Dedifferentiated amniotic fluid mesenchymal stem cell (primary cell): Measurements from ENCODE around the gene C10orf90.

Source experiments
- DNase-seq: peaks from one replicate; pipeline ENCODE4 v3.0.0-alpha.2; 2016; ENCODE audit errors: extremely low spot score

The C10orf90 gene

DNA sequence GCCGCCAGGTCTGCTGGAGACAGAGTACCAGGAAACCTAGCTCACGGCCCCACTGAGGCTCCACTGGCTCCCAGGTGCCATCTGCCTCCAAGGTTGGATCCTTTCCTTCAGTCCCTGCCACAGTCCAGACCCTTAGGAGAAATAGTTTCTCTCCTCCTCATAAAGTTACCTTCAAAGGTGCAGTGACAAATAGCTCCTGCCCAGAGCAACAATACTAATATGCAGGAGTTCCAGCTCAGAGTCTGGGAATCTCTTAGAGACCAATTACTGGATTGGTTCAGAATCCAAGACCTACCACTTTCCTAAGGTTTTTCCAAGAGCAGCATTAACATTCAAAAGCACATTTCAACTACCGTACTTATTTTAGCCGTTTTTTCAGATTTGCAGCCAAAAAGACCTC lies 241.2 kb downstream of the C10orf90 start:
- no peak for DNase-seq

DNA sequence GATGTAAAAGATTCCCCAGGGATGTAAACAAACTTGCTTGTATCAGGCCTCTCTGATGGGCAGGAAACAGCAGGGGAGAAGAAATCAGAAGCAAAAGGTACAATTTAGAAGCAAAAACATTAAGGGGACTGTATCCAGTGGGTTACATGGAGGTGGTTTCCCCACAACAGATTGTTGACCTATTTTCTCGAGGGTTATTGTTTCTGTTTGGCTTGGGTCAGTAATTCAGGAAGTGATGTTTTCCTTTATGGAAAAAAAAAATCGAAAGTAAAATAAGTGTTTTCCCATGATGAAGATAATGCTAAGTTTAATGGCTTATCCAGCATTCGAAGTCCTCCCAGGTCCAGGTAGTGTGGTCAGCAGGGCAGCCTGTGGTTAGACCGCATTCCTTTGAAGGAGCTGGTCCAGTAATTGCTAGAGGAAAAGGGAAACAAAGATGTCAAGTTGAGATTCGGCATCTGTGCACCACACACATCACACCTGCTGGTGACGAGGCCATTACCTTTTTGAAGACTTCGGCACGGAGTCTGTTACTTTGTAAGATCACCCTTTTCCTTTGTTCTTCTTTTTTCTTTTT lies 244.9 kb downstream of the C10orf90 start:
- DNase-seq = no peak

DNA sequence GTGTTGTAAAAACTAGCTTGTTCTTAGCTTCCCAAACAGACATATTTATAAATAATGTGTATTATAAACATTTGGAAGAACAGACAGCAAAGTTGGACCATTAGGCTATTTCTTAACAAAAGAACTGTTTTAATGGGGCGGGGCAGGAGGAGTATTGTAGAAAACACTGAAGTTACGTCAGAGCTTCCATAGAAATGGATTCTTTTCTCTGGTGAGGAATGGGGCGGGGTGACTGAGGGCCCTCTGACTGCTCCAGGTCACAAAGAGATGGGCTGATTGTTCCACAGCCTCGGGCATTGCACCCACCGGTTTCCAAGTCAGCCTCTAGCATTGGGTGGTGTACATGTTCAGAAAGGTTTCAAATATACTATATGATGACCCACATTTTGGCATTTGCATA lies 245.5 kb downstream of the C10orf90 start:
- no peak for DNase-seq

DNA sequence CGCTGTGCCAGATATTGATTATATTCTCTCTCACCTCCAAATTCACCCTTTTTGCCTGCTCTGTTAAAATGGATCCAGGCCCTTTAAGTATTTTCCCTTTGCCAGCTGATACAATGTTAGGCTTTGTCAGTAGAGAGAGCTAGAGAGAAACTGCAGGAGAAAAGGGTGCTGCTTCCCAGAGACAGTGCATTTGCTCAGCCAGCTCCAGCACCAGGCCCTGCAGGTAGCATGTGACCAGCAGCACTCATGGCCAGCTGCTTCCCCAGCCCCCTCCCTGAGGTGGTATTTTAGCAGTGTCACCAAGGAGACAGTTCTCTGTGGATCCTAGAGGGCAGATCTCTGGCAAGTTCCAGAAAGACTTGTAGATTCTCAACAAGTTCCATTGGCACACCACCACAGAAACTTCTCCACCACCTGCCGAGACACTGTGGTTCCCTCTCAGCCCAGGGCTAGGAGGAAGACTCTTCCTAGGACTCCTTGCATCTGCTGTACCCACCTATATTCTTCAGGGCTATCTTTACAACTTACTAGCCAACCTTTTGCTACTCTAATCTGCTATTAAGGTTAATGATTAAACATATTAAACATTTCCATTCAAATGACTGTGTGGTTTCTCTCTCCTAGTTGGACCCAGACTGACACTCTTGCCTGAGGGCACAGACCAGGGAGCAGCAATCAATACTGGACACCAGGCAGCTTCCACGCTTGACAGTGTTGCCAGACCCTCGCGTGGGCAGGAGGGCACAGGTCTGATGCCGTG lies 246.6 kb downstream of the C10orf90 start:
- no peak for DNase-seq

DNA sequence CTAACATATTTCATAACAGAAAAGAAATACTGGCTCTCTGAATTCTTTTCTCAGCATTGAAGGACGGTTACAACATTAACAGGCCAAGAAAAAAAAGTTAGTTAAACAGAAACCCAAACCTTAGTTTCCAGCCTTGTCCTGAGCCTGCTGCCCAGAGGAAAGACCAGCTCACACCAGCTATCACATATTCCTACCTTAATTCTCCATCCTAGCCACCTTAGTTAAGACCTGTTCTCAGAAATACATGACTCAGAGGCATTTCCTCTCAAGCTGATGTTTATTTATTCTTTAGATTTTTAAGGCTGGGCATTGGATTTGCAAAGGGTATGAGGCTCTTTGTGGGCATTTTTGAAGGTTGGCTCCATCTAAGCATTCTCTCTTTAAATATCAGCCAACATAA lies 247.9 kb downstream of the C10orf90 start:
- DNase-seq = peak; percentile 46

DNA sequence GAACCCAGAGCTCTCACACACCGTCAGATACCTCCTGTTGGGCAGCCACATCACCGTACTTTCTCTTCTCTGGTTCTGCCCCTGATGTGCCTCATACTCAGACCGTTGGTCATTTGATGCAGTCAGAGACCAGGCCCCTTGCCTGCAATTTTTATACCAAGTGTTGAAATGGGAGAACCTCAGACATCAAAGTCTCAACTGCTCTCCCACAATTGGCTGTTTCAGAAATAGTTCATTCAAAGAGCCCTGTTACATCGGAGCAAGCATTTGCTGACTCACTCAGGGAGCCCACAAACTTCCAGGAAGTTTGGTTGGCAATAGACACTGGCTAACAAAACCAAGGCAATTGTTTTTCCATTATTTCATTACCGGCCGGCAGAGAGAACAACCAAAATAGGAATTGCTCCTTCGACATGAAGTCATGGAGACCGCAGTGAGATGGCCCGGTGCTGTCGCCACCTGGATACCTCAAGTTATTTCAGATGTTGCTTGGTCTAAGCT lies 248.7 kb downstream of the C10orf90 start:
- DNase-seq = peak; percentile 99

DNA sequence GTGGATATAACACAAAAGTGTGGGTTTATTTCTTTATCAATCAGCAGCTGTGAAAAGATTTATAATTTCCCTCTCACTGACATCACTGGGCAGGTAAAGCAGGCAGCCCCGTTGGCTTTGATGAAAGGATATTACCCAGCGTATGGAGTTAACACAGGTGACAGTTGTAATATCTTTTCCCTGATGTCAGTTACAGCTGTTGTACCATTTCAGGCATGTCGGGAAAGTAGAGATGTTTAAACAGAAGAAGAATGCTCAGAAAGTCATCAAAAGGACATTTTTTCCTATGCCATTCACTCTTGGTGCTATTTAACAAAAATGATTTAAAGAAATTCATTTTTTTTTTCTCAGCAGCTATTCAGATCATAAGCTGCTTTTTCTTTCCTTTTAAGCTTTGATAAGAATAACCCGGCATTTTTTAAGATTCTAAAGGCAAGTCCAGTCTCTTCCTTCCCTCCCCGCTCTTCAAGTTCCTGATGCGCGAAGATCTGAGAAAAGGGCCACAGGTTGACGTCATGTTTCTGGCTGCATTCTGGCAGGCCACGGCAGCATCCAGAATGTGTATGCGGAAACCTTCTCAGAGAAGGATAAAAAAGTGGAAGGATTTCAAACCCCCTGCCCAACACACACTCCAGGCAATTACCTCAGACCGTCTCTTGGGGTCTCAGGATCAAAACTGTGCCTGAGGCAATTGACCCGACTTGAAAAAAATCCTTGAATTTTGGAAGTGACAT lies 249.8 kb downstream of the C10orf90 start:
- no peak for DNase-seq

DNA sequence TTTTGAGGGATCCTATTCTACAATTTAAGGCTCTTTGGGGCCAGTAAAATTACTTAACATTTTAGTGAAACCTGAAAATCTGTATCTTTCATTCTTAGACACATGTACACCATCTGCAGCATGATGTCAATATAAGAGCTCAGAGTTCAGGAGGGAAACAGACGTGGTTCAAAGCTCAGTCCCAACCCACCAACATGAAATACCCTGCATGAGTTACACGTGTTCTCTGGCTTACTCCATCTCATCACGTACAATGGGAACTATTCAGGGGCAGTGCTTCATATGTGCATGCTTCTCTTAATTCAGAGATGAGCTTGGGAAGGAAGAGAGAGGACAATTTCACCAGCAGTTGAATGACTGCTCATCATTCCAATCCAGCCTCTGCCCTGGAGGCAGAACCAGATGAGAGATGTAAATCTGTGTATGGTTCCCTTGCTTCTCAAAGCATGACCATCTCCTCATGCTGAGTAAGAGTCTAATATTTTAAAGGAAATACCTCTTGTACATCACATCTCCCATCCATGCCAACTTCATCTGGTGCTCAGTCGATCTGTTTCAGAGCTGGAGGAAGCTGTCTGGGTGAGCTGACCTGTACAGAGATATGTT lies 253.2 kb downstream of the C10orf90 start:
- no peak for DNase-seq

DNA sequence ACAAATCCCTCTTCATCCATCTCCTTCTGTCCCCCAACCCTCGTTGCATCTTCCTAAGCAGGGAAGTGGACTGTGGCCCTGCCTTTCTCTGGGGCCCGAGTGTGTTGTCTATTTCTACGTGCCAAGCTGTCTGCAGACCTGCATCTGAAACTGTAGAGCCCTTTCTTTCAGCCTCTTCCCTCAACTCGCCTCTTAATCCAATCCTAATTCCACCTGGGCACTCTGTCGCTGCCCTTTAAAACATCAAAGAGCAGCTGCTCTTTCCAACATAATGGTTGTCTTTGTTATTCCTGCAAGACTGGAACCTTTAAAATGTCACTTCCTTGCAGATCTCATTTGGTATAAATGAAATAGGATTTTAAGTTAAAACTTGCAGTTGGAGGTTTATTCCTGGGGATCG lies 260.7 kb downstream of the C10orf90 start:
- no peak for DNase-seq

DNA sequence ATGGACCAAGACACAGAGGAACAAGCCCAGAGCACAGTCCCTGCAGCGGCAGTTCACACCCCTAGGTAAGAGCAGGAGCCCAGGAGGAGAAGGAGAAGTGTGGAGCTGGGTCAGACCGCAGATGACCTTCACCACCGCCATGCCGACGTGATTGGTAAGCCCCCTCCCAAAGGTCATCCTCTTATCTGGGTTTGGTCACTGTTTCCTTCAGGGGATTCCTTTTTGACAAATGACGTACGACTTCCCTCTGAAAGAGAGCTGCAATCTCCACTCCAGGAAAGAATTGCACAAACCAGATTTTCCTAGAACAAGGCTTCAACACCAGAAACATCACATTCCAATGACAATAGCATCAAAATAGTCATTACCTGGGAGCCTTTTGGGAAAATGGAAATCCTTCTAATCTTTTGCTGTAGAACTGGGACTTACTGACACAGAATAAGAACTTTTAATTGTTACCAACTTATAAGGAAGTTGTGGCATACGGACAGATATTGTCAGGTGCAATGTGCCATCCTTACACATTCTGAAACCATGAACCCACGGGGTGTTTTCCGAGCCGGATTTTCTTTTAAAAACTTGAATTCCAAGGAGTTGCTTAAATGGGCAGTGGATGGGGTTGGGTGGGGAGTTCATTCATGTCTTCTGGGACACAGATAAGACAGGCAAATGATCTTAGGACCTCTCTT lies 261.4 kb downstream of the C10orf90 start:
- no peak for DNase-seq

DNA sequence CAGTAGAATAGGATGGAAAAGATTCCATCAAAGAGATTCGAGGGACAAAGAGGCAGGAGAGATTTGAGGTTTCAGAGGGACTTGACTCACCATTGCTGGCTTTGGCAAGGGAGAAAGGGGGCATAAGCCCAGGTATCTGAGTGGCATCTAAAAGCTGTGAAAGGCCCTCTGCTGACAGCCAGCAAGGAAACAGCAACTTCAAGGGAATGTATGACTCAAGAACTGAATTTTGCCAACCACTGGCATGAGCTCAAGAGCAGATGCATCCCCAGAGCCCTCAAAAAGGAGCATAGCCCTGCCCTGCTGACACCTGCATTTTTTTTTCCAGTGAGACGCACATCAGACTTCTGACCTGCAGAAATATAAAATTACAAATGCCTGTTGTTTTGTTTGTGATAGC lies 262.7 kb downstream of the C10orf90 start:
- DNase-seq = no peak

DNA sequence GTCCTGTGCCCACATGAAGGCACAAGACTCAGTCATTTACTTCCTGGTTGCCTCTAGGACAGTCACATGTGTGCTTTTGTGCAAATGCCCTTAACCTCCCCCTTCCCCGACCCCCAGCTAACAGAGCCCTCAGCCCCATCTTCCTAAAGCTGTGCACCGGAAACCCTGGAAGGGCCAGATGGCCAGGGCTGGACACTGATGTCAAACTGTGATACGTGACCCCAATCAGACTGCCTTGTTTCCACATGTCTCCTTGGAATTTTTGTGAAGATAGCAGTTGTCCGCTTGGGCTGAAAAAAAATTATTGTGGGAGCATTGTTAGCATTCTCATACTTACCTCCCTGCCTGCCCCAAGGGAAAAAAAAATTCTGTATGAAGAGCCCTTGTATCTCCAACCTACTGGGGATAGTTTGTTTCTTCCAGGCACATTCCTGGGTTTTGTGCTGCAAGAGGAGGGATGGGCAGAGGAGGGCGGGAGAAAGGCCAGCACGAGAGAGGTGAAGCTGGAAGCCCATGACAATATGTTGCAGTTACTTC lies 265.2 kb downstream of the C10orf90 start:
- DNase-seq = no peak

DNA sequence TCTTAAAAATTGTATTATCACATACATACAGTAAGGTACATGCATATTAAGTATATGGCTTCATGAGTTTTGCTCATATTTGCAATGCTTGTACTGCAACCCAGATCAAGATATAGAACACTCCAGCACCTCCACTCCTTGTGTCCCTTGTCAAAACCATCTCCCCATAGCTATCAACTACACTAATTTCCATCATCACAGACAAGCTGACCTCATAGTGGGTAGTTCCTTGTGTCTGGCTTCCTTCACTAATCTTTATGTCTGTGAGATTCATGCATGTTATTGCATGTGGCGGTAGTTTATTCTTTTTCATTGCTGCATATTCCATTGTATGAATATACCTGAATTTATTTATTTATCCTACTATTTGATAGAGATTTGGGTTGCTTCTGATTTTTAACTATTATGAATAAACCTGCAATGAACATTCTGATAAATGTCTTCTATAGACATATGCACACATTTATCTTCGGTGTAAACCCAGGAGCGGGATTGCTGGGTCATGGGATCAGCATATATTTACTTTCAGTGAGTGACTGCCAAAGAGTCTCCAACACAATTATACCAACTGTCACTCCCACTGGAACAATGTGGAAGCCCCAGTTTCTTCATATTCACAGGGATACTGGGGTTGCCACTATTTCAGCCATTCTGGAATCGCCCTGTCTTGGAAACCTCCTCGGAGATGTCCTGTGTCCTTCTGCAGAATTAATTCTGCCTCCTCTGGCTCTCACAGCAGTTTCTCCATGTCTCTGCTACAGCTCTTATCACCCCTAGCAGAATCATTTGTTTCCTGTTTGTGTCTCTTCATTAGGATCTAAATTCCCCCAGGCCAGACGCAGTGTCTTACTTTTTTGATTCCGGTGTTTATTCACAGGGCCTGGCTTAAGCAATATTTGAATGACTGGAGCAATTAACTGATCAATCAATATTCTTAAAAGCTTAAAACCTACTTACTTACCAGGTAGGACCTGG lies 267.5 kb downstream of the C10orf90 start:
- no peak for DNase-seq

DNA sequence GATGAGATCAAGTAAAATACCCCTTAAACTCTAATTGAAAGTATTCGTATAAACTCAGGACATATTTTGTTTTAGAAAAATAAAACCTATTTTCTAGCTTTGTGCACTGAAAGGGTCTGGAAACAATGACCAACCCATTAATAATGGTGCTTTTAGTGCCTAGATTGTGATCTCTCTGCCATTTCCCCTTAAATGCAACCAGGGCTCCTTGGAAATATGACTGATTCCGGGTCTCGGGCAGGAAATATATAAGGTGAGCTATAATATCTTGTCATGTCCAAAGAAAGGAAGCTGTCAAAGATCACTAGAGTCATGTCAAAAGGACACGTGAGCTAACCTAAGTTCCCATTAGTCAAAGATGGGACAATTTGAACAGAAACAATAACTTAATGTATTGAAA lies 269.9 kb downstream of the C10orf90 start:
- DNase-seq = no peak

DNA sequence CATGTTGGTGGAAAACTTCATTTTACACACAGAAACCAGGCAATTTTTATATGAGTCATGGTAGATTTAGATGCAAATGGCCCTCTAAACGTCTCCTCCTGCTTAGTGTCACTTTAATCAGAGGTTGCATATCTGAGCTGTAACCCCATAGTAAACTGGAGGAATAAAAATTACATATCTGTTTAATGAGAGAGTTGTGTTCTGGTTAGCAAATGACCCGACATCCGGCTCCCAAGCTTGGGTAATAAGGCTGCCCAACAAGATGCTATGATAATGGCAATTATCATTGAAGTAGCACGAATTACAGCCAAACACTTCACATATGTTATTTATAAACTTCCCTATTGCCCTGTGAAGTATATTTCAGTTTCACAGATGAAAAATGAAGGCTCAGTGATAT lies 271.6 kb downstream of the C10orf90 start:
- no peak for DNase-seq

DNA sequence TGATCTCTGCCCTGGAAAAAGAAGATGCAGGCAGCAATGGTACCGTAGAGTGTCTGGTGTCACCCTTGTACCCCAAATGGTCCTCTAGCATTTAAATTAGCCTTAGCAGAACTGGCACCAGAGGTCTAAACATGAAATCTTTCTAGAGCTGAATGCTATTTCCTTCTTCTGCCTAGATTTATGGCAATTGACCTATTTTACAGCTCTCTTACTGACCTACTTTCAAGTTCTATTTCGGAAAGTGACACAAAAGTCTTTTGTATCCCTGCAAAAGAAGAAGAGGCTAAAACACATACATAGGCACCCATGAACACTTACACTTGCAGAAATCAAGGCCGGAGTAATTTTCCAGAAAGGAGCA lies 272.1 kb downstream of the C10orf90 start:
- DNase-seq = no peak

DNA sequence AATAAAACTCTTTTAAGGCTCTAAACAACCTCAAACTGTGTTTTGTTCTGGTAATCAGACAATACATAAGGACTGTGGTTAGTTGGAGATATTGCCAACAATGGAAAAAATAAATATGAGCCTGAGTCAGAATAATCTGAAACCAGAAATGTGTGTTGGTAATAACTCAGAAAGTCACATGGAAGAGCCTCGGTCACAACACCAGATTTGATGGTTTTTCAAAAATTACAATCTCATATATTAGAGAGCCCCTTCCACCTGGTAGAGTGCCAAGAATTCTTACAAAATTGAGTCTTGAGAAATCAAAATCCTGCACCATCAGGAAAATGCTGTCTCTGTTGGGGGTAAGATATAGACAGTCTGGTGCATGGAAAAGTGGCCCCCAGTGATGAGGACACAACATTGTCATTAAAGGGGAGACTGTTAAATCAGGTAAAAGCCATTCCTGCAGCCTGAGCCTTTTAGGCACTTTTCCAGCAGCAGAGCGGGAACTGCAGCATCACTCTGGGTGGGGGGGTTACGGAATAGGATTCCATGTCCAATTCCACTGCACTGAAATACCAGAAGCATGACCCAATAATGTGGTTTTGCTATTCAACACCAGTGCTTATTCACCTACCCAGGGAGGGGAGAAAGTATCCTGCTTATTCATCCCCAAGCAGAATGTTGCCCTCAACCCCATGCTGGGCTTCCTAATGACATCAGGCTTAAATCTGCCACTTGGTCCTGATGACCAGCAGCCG lies 272.7 kb downstream of the C10orf90 start:
- peak; percentile 90 for DNase-seq

DNA sequence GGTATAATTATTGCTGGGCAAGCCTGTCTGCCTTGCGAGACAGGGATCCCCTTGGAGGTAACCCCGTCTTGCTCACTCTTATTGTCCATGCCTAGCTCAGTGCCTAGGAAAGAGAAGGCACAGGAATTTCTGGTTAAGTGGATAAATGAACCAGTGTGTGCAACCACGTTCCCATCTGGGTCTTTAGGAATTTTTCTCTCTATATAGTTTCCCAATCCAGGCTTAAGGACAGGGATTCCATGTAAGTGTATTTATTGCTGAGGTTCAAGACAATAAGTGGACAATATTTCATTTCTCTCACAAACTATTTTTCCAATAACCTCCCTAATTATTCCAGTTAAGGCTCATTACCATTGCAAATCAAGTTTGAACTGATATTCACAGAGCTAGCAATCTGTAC lies 273.3 kb downstream of the C10orf90 start:
- no peak for DNase-seq

DNA sequence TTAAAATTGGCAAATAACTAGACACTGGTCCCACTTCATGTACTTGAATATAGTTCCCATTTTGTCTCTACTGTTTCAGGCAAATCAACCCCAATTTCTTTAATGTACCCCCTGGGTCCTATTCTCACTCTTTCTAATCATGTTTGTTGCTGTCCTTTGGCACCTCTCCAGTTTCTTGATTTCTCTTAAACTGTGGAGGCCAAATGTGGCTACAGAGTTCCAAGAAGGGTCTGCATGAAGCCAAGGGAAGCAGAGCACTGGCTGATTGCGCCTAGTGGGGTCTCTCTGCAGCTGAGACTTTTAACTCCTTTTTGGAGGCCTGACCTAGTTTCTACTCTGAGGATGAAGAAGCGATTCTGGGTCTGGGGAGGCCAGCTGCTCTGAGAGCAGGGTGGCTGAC lies 275.5 kb downstream of the C10orf90 start:
- DNase-seq = no peak

DNA sequence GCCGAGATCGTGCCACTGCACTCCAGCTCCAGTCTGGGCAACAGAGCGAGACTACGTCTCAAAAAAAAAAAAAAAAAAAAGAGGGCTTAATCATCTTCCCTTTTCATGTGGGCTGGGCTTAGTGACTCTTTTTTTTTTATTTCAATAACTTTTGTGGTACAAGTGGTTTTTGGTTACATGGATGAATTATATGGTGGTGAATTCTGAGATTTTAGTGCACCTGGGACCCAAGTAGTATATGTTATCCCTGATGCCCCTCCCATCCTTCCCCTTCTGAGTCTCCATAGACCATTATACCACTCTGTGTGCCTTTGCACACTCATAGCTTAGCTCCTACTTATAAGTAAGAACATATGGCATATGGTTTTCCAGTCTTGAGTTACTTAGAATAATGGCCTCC lies 277.4 kb downstream of the C10orf90 start:
- DNase-seq = no peak
